GM18517 (cell line): ENCODE results near the gene PAX7.
"Not testable (repeated sequence)": the region's sequence is repeated elsewhere in the genome, so short reads cannot be mapped to it uniquely, and the experiment has no call there.

Experiments used
- ATAC-seq: cut with Tn5 transposase; IDR thresholded peaks from one replicate; pipeline ENCODE4 v1.9.1; 2021; ENCODE audit warnings: mild to moderate bottlenecking, moderate library complexity; ENCODE audit not compliant: unreplicated experiment

Gene PAX7

DNA sequence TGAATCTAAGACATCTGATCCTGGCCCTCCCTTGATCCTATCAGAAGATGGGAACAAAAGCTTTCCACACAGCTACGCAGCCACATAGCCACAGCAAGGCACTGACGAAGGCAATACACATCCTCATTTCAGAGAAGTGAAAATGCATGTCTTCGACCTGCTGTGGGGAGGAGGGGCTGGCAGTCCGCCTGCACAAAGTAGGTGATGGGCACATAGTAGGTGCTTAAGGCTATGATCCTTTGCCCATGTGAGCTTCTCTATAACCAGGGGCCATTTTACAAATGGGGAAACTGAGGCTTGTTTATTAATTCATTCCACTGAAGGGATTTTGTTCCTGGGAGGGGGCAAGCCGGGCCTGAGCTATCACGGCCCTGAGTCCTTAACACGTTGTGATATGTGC is 94.2 kb downstream of the PAX7 start:
- ATAC-seq: no peak

DNA sequence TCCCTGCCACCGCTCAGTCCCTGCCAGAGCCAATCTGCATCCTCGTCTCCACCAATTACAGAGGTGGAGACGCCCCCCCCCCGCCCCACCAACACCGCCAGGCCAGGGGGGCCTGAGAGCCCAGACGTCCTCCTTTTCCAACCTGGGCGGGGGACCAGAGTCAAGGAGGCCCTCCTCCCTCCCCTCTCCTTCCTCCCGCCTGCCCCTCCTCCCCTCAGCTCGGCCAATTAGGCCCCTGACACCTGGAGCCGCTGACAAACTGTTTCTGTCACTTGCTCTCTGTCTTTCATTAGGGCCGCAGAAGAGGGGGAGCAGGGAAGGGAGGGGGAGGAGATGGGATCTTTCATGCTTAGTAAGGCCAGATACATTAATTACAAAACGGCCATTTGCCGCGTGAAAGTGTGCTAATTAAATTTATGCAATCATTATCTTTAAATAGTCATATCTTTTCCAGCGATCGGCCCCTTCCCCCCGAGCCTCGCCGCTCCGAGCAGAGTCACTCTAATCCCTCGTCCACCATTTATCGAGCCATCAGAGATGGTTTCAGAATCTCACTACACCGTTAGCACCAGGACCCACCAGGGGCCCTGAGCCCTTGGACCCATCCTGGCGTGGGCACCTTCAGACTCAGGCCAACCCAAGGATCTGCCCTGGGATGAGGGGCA is 94.7 kb downstream of the PAX7 start:
- no peak for ATAC-seq

DNA sequence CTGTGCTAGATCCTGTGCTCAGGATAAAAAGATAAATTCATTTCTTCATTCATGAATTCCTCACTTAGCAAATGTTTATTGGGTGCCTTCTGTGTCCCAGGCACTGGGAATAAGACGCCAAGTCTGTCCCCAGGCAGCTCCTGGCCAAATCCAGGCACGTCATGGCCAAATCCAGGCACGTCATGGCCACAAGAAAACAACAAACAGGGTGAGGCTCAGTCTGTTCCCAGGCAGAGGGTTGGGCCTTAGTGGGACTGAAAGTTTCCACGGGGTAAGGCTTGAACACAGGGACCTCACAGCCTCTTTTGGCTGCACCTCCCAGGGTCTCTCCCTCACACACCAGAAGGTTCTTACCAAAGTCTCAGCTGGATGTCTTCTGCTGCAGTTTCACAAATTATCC is 95.7 kb downstream of the PAX7 start:
- no peak for ATAC-seq

DNA sequence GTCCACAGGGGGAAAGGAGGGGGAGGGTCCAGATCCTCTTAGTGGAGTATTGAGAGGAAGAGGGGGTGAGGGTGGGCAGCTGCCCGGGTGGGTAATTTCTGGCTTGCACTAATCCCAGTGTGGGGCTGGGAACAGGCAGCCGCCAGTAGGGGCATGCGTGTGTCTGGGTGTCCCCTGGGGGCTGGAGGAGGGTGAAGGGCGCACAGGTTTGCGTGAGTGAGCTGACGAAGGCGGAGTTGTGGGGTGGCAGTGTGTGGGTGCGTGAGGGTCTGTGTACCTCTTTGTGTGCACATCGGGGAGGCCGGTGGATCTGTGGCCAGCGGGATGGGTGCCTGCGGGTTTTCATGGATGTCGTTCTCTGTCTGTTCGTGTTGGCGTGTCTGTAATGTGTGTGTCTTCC is 97.3 kb downstream of the PAX7 start:
- no peak for ATAC-seq

DNA sequence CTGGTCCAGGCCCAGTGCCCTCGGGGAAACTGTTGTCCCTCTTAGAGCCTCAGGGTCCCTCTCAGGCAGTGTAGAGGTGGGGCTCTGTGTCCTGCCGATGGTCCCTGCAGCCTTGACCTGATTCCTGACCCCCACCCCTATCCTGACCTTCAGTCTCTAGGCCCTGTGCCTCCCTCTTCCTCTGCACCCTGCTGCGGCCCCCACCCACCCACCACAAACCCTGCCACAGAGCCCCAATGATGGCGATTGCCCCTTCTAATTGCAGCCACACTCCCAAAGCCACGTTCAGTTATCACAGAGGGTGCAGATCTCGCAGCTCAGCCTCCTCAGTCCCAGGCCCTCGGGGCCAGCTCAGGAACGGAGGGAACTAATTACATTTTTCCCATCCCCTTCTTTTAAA is 99.7 kb downstream of the PAX7 start:
- no peak for ATAC-seq

DNA sequence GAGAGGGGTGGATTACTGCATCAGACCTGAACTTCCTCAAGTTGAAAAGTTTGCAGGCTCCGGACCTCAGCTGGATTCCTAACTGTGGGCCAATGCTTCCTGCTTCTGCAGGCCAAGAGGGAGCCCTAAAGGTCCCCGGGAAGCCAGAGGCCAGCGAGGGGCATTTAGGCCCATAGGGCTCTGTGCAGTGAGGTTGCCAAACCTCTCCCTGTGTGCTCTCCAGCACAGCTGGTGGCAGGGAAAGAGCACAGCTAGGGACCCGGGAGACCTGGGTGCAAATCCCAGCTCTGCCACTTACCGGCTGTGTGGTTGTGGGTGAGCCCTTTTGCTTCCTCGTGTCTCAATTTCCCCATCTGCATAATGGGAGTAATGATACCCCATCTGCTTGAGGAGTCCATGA is 100.5 kb downstream of the PAX7 start:
- no peak for ATAC-seq

DNA sequence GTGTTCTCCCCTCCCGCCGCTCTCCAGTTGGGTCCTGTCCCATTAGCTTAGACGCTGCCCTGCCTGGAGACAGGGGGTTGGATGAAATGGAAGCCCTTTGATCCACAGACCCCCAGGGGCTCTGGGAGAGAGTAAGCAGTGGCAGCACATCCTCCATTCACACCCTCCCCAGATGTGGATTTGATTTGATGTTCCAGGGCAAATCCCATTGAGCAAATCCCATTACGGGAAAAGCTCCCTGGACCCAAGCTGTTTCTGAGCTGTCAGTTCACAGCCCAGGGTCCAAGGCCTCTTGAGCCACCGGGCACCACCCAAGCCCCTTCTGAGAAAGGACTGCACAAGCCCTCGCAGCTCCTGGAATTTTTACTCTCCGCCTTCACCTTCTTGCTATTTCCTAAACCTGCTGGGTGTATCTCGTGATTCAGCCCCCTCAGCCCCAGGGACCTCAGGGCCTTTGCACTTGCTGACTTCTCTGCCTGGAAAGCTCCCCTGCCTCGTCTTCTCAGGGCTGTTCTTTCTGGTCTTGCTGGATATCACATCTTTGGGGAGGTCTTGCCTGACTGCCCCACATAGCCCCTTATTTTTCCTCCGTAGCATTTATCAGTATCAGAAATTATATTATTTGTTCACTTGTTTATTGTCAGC is 101.1 kb downstream of the PAX7 start:
- ATAC-seq: no peak

DNA sequence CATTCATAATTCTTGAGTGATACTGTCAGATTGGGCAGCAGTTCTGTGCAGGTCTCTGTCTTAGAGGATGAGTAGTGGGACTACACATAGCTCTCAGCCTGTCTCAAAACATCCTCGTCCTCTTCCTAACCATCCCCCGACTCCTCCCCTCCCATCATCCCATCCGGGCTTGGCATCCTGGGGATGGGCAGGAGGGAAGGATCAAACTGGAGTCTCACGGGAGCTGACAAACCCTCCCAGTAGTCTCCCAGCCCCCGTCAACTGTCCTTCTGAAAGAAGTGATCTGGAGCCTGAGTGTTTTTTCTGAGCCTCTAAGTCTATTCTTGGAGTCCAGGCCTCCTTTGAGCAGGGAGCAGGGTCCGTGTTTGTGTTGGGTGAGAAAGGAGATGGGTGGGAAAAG is 102.0 kb downstream of the PAX7 start:
- no peak for ATAC-seq

DNA sequence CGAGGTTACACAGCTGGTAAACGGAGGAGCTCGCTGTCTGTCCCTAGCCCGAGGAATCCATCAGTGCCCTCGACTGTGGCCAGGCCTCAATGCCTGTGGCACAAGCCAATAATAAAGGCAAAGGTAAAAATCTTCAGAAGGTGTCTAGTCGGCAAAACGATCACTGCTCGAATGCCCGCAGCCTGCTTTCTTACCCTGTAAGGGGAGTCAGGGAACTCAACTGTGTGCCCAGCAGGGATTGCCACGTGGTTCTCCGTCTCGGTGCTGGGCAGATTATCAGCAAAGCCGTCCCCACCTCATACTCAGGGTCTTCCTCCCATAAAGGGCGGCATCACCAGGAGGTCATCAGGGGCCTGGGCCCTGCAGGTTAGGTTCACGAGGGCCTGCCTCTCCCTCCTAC is 103.4 kb downstream of the PAX7 start:
- no peak for ATAC-seq

DNA sequence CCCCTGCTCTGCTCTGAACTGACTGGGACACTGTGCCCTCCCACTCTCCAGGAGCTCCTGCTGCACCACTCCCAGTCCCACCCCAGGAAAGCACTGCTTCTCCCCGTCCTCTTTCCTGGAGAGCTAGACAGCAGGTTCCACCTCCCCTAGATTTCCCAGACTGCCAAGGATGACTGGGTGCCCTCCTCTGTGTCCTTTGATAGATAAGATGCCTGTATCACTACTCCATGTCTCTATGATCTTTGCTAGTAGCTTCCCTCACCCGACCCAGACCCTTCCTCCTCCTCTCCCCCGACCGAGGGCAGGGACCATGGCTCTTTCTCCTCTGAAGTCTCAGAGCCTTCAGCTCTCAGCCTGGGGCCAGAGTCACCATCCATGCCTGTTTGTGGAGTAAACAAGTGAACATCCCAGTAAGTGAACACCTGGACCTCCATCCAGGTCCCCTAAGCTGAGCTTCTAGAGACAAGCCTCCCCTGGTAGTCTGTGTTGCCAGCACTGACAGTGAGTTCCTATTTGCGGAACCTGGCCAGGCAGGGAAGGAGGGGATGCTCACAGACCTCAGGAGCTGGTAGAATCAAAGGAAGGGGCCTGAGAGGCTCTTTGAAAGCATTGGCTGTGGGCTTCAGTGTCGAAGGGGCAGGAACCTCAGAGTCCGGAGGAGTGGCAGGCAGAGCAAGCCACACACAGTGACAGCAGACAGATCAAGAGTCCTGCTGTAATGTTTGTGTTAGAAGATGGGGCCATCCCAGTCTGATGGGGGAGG is 104.0 kb downstream of the PAX7 start:
- ATAC-seq: no peak

DNA sequence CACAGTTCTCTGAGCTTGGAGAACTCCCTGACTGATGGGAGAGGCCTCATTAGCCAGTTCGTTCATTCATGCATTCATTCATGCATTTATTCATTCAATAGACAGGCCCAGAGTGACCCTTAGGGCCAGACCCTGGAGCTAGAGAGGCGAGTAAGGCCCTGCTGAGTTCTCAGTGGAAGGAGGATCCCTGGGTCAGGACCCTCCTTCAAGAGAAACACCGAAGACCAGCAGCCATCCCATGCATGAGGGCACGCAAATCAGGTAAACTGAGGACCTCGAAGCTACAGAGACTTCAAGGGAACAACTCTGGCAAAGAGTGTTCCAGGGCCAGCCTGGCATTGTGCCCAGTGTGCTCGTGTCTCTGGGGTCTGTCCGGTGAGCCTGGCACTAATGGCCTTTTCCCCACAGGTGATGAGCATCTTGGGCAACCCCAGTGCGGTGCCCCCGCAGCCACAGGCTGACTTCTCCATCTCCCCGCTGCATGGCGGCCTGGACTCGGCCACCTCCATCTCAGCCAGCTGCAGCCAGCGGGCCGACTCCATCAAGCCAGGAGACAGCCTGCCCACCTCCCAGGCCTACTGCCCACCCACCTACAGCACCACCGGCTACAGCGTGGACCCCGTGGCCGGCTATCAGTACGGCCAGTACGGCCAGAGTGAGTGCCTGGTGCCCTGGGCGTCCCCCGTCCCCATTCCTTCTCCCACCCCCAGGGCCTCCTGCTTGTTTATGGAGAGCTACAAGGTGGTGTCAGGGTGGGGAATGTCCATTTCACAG is 104.8 kb downstream of the PAX7 start:
- ATAC-seq: no peak

DNA sequence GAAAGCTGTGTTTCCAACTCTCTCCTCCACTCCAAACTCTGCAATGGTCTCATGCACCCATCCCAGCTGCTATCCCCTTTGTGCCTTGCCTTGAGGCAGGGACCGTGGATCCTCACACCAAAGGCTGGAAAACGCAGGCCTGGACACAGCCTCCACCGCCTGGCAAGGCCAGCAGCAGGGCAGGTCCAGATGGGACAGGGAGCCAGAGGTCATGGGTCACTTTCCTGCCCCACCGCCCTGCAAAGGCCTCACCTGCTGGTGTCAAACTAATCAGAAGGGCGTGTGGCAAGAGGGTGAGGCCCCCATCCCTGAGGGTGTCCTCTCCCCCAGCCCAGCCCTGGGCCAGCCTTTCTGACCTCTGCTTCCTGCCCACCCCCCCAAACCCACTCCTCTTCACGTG is 106.3 kb downstream of the PAX7 start:
- no peak for ATAC-seq

DNA sequence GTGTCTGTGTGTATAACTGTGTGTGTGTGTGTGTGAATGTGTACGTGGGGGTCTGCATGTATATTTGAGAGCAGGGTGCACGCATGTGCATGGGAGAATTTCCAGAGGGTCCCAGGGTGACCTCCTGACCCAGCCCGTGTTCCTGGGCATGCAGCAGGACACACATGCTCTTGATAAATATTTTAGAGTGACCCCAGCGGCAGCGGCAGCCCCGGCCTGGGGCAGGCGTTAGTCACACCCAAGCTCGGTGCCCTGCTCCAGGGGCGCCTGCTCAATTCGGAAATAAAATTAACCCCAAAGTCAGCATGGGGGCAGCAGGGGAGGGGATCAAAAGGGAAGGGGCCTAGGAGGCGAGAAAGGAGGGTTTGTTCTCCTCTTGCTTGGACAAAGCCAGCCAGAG is 107.5 kb downstream of the PAX7 start:
- no peak for ATAC-seq

DNA sequence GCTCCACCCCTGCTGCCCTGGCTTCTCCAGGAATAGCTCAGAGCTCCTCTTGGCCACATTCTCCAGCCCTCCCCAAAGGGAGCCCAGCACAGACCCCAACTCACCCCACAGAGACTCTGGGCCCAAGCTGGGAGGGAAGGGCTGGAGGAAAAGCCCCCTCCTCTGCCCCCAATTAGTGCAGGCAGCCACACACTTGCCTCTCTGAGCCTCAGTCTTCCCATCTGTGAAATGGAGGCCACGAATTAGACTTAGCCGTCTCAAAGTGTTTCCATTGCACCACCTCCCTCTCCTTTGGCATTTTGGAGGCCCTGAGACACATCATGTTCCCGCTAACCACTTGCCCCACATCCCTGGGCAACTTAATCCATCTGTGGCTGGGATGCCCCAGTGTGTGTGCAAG is 108.0 kb downstream of the PAX7 start:
- ATAC-seq: no peak

DNA sequence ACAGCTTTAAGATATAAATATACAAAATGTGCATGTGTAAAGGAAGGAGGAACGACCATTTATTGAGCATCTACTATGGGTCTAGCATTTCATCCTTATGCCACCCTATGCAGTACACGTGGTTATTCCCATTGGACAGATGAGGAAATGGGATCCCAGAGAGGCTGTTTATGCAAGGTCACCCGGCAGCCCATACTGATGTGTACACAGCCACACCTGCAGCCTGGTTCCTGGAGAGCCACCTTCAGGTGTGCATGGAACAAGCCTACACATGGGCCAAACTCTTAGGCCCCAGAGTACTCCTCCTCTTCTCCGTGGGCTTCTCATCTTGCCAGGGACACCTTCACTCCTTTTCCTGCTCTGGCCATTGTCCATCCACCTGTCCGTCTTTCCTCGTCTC is 108.8 kb downstream of the PAX7 start:
- ATAC-seq: no peak

DNA sequence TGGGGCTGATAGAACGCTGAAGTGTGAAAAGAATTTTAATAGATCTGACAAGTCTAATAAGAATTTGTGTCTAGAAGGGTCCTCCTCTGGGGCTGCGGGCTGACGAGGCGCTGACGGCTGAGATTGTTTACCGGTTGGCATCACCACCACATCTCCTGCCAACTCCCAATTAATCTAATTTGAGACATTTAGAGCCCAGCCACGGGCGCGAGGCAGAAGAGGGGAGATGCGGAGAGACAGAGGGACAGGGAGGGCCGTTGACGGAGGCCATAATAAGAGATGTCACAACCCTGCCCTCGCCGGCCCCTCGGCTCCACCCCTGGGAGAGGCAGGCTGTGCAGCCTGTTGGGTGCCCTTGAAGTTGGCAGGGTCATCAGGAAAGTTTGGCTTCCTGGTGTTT is 109.3 kb downstream of the PAX7 start:
- no peak for ATAC-seq

DNA sequence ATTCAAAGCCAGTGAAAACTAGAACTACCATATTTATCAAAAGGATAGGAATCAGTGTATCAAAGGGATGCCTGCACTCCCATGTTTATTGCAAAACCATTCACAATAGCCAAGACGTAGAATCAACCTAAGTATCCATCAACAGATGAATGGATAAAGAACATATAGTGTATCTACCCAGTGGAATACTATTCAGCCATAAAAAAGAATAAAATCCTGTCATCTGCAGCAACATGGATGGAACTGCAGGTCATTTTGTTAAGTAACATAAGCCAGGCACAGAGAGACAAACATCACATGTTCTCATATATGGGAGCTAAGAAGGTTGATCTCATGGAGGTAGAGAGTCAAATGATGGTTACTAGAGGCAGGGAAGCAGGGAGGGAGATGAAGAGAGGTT is 110.0 kb downstream of the PAX7 start:
- no peak for ATAC-seq

DNA sequence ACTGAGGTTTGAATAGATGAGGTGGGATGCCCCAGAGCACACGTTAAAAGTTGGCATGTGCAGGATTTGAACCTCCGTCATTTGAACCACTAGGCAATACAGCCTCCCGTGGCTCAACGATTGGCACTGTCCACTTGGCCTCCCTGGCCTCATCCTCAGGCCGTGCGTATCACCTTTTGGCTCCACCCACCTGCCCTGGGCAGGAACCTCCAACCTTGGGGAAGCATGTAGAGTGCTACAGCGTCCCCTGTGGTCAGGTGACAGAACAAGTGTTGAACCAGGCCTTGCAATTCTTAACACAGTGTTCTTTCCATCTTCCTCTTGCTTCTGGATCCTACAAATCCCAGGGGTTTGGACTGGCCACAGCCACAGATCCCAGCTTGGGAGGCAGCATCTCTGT is 112.6 kb downstream of the PAX7 start:
- no peak for ATAC-seq

DNA sequence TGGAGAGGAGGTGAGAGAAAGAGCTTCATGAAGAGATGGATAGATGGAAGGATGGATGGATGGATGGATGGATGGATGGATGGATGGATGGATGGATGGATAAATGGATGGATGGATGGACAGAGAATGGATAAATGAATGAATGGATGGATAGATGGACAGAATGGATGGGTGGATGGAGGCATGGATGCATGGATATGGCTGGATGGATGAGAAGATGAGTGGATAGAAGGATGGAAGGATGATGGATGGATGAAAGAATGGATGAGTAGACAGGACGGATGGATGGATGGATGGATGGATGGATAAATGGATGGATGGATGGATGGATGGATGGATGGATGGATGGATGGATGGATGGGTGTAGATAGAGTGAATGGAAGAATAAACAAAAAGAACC is 113.7 kb downstream of the PAX7 start:
- not testable (repeated sequence) for ATAC-seq

DNA sequence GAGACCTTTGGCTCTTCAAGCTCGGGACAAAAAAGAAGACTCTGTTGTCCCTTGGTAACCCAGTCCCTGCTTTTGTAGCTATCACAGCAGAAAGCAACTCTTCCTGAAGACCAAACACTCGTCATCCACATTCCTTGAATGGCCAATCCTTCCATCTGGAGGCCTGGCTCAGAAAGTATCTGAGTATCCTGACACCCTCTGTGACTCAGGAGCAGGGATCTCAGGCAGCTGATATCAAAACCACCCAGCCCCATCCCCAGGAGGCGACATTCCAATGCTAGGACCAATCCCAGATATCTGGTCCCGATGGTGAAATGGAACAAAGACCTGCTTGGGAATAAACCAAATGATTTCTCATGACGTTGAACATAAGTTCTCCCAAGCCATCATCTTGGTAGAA is 116.3 kb downstream of the PAX7 start:
- no peak for ATAC-seq

DNA sequence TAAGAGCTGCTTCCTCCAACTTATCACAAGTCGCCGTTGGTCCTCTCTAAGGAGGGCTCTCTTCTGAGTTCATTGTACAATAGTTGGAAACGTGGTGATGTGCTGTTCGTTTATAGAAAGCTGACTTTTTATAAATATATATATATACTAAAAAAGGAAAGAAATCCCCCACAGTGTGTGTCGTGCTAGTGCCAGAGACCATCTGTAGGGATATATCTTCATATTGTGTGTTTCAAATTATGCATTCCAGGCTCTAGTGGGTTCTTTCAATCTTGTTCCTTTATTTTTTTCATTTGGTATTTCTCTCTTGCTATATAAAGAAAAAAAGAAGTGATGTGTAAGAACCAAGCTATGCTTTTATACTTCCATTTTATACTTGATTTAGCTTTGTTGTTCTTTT is 117.0 kb downstream of the PAX7 start:
- no peak for ATAC-seq

DNA sequence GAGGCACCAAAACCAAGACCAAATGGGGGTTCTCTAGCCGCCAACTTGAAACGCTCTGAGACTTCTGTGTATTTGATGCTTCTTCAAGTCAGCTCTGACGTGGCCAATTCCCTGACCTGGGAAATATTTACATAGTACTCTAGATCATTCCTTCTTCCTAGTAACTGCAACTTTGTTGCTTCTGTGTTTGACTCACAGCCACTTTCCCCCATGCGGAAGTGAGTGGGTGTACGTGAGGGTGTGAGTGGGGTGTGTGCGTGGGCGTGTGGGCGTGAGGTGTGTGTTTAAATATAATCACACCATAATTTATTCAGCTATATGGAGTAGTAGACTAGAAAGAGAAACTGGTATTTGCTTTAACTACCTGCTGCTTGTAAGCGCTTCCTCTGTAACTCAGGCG is 117.8 kb downstream of the PAX7 start:
- no peak for ATAC-seq
